ENCODE results near the gene ORC6.

The ORC6 gene

GRCh38 chr16:46713634-46714033, 24.2 kb downstream of the ORC6 start:
- FAIRE-seq = no peak
- no peak for TF ChIP-seq POLR2A (IDR thresholded peaks at IDR 0.05; ENCODE audit: low read depth, low read length)
- DNase-seq (ENCODE audit: insufficient read length, low spot score) = no peak

GRCh38 chr16:46714797-46715591, 25.5 kb downstream of the ORC6 start:
- FAIRE-seq (no peak), DNase-seq (ENCODE audit: insufficient read length, low spot score) (no peak)

GRCh38 chr16:46715769-46716305, 26.4 kb downstream of the ORC6 start:
- FAIRE-seq = no peak
- no peak for TF ChIP-seq POLR2A (IDR thresholded peaks at IDR 0.05; ENCODE audit: low read depth, low read length)
- no peak for DNase-seq (ENCODE audit: insufficient read length, low spot score)

More at GRCh38 chr16:46714797-46715591, 25.5 kb downstream of the ORC6 start:
- TF ChIP-seq POLR2A (IDR thresholded peaks at IDR 0.05; ENCODE audit: low read depth, low read length) = no peak

GRCh38 chr16:46717692-46718091, 28.2 kb downstream of the ORC6 start:
- FAIRE-seq (no peak), DNase-seq (ENCODE audit: insufficient read length, low spot score) (no peak)
- TF ChIP-seq POLR2A (IDR thresholded peaks at IDR 0.05; ENCODE audit: low read depth, low read length) = no peak

- no peak for TF ChIP-seq POLR2A (IDR thresholded peaks at IDR 0.05; ENCODE audit: low read depth, low read length)
- FAIRE-seq (no peak), DNase-seq (ENCODE audit: insufficient read length, low spot score) (no peak)
Observed at GRCh38 chr16:46718214-46718613, 28.8 kb downstream of the ORC6 start.

GRCh38 chr16:46719528-46719927, 30.1 kb downstream of the ORC6 start:
- no peak for TF ChIP-seq POLR2A (IDR thresholded peaks at IDR 0.05; ENCODE audit: low read depth, low read length)
- FAIRE-seq (no peak), DNase-seq (ENCODE audit: insufficient read length, low spot score) (no peak)

GRCh38 chr16:46720619-46721018, 31.2 kb downstream of the ORC6 start:
- TF ChIP-seq POLR2A (IDR thresholded peaks at IDR 0.05; ENCODE audit: low read depth, low read length) = no peak
- DNase-seq (ENCODE audit: insufficient read length, low spot score) (no peak), FAIRE-seq (no peak)

GRCh38 chr16:46721885-46722284, 32.4 kb downstream of the ORC6 start:
- FAIRE-seq = no peak
- DNase-seq (ENCODE audit: insufficient read length, low spot score) = no peak
- TF ChIP-seq POLR2A (IDR thresholded peaks at IDR 0.05; ENCODE audit: low read depth, low read length) = no peak

GRCh38 chr16:46727184-46727583, 37.7 kb downstream of the ORC6 start:
- no peak for DNase-seq (ENCODE audit: insufficient read length, low spot score)
- FAIRE-seq = no peak
- no peak for TF ChIP-seq POLR2A (IDR thresholded peaks at IDR 0.05; ENCODE audit: low read depth, low read length)

GRCh38 chr16:46727630-46728029, 38.2 kb downstream of the ORC6 start:
- FAIRE-seq (no peak), DNase-seq (ENCODE audit: insufficient read length, low spot score) (no peak)
- TF ChIP-seq POLR2A (IDR thresholded peaks at IDR 0.05; ENCODE audit: low read depth, low read length) = no peak

- DNase-seq (ENCODE audit: insufficient read length, low spot score) (no peak), FAIRE-seq (no peak)
- TF ChIP-seq POLR2A (IDR thresholded peaks at IDR 0.05; ENCODE audit: low read depth, low read length) = no peak
Observed at GRCh38 chr16:46728806-46729205, 39.3 kb downstream of the ORC6 start.

- TF ChIP-seq POLR2A (IDR thresholded peaks at IDR 0.05; ENCODE audit: low read depth, low read length) = no peak
- no peak for FAIRE-seq
Observed at GRCh38 chr16:46729326-46729995, 40.0 kb downstream of the ORC6 start.

GRCh38 chr16:46730126-46730525, 40.7 kb downstream of the ORC6 start:
- DNase-seq (ENCODE audit: insufficient read length, low spot score) (no peak), FAIRE-seq (no peak)
- TF ChIP-seq POLR2A (IDR thresholded peaks at IDR 0.05; ENCODE audit: low read depth, low read length) = no peak

More at GRCh38 chr16:46729326-46729995, 40.0 kb downstream of the ORC6 start:
- no peak for DNase-seq (ENCODE audit: insufficient read length, low spot score)

- FAIRE-seq (no peak), DNase-seq (ENCODE audit: insufficient read length, low spot score) (no peak)
- no peak for TF ChIP-seq POLR2A (IDR thresholded peaks at IDR 0.05; ENCODE audit: low read depth, low read length)
Observed at GRCh38 chr16:46730801-46731690, 41.6 kb downstream of the ORC6 start.
